CD4-positive, alpha-beta T cell (primary cell): ENCODE results near the gene RARA. TPM values are rescaled to one million over a fixed set of nuclear protein-coding genes. Genes with fewer than 3 reads are reported as not detected.

ENCODE experiments used
- ATAC-seq: fragments of 200-7000 bp; cut with Tn5 transposase; one replicate; pipeline ENCODE4 v1.10.0; 2022; ENCODE audit warnings: mild to moderate bottlenecking; ENCODE audit not compliant: poor library complexity
- CTCF ChIA-PET: fragments of 350-600 bp; sonication (Branson Sonifier 250); formaldehyde crosslinking; loops from one replicate; lab custom pipeline; 2021; ENCODE audit warnings: antibody characterized with exemption, inconsistent platforms; lab: Charles Lee
- POLR2A ChIA-PET: fragments of 350-600 bp; sonication (Branson Sonifier 250); formaldehyde crosslinking; loops from one replicate; lab custom pipeline; 2021; ENCODE audit warnings: antibody characterized with exemption, inconsistent platforms; lab: Charles Lee
- DNase-seq, 14 experiments: peaks; one replicate each; pipeline ENCODE4 v3.0.0-alpha.2; 2013 to 2020; ENCODE audit warnings: mixed read lengths in 2 of 14
- H3K27ac ChIP-seq, 2 donors: one replicate each; pipeline versions ENCODE4 v1.5.1 to v1.7.0; 2013; ENCODE audit warnings: low read length in 2 of 2, low read depth in 1 of 2, mild to moderate bottlenecking in 1 of 2
- H3K27me3 ChIP-seq, 2 experiments: 1 replicate in 1 of 2; 2 replicates in 1 of 2; pipeline versions ENCODE4 v1.6.1 to v1.7.0; 2013; ENCODE audit warnings: low read length in 2 of 2, control low read depth in 1 of 2, mild to moderate bottlenecking in 1 of 2, moderate library complexity in 1 of 2; ENCODE audit not compliant: insufficient read depth in 2 of 2, control insufficient read depth in 1 of 2
- H3K36me3 ChIP-seq: one replicate; pipeline ENCODE4 v1.6.1; 2013; ENCODE audit warnings: low read length, control low read depth; ENCODE audit not compliant: insufficient read depth
- H3K4me1 ChIP-seq: one replicate; pipeline ENCODE4 v1.6.1; 2013; ENCODE audit warnings: low read length, control low read depth; ENCODE audit not compliant: insufficient read depth
- H3K4me3 ChIP-seq: one replicate; pipeline ENCODE4 v1.5.1; 2013; ENCODE audit warnings: mild to moderate bottlenecking, low read length, moderate library complexity
- H3K9me3 ChIP-seq, 2 experiments: 1 replicate in 1 of 2; 2 replicates in 1 of 2; pipeline versions ENCODE4 v1.6.1 to v1.7.0; 2013; ENCODE audit warnings: low read length in 2 of 2, mild to moderate bottlenecking in 2 of 2, control low read depth in 1 of 2, moderate library complexity in 1 of 2; ENCODE audit not compliant: control insufficient read depth in 1 of 2, insufficient read depth in 1 of 2
- H3K27ac Mint-ChIP-seq: one replicate; pipeline ENCODE4 v1.8.0; 2020; ENCODE audit warnings: mixed read lengths
- H3K27me3 Mint-ChIP-seq: one replicate; pipeline ENCODE4 v1.8.0; 2021; ENCODE audit warnings: mixed read lengths
- H3K36me3 Mint-ChIP-seq: one replicate; pipeline ENCODE4 v1.8.0; 2021; ENCODE audit warnings: low read depth, mixed read lengths
- H3K4me1 Mint-ChIP-seq: one replicate; pipeline ENCODE4 v1.8.0; 2021; ENCODE audit warnings: low read depth, mixed read lengths
- H3K4me3 Mint-ChIP-seq: one replicate; pipeline ENCODE4 v1.8.0; 2020; ENCODE audit warnings: mild to moderate bottlenecking, mixed read lengths
- H3K9me3 Mint-ChIP-seq: one replicate; pipeline ENCODE4 v1.8.0; 2020; ENCODE audit warnings: mixed read lengths
- intact Hi-C, 2 experiments: fragments of 100-400 bp; cut with DNase I in 1 of 2; cut with micrococcal nuclease in 1 of 2; formaldehyde crosslinking; loops; one replicate each; pipeline versions ENCODE4 v1.15.1 to v1.9.0; 2023 to 2025; cut with DNase I, micrococcal nuclease
- total RNA-seq, 174 experiments: library from RNA in 2 of 174; stranded (reverse) in 2 of 174; gene quantifications; one replicate each; pipeline ENCODE4 v1.2.3 and lab custom pipeline; 2021 to 2026
- TF ChIP-seq, protein P1 (sequence below): fragments of 200-600 bp; IDR thresholded peaks from one replicate; pipeline ENCODE4 v1.8.0; 2022; ENCODE audit warnings: antibody characterized with exemption, mild to moderate bottlenecking

Gene RARA
- total RNA-seq, 2 experiments from 2014 or later = 114 to 115 TPM

GRCh38 chr17:40399185-40399584 lies 90.2 kb downstream of the RARA start:
- no peaks in the 10 kb centered on the region for H3K36me3 ChIP-seq
- no peaks in the 10 kb centered on the region for H3K27me3 ChIP-seq
- H3K9me3 ChIP-seq = no peaks in the 10 kb centered on the region
- intact Hi-C loops = loop anchor here (1.0 to 5.0 kb wide), 5 partner anchors 16 to 218 kb away; partner anchors contain the start of gene IGFBP4 (in 1 of the 2)
- DNase-seq (peak in 5 of 14 experiments; percentile 7 to 80 (median 52)), ATAC-seq (peak; percentile 71)
- no peak overlapping the region for H3K27ac ChIP-seq
- H3K4me3 Mint-ChIP-seq = no peak overlapping the region
- TF ChIP-seq, protein P1, sequence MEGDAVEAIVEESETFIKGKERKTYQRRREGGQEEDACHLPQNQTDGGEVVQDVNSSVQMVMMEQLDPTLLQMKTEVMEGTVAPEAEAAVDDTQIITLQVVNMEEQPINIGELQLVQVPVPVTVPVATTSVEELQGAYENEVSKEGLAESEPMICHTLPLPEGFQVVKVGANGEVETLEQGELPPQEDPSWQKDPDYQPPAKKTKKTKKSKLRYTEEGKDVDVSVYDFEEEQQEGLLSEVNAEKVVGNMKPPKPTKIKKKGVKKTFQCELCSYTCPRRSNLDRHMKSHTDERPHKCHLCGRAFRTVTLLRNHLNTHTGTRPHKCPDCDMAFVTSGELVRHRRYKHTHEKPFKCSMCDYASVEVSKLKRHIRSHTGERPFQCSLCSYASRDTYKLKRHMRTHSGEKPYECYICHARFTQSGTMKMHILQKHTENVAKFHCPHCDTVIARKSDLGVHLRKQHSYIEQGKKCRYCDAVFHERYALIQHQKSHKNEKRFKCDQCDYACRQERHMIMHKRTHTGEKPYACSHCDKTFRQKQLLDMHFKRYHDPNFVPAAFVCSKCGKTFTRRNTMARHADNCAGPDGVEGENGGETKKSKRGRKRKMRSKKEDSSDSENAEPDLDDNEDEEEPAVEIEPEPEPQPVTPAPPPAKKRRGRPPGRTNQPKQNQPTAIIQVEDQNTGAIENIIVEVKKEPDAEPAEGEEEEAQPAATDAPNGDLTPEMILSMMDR = peak; percentile 91
- H3K4me1 Mint-ChIP-seq = peaks cover 22% of the 10 kb centered on the region
- POLR2A ChIA-PET = interaction anchor here (0.9 to 1.2 kb wide), 4 partner anchors 133 to 153 kb away, joined by 3 to 5 read pairs (median 3); no protein-coding TSS in a partner anchor
- H3K9me3 Mint-ChIP-seq = no peaks in the 10 kb centered on the region
- CTCF ChIA-PET = interaction anchor here (0.8 to 2.4 kb wide), 9 partner anchors 11 to 161 kb away, joined by 3 to 7 read pairs (median 3); no protein-coding TSS in a partner anchor
- H3K27ac Mint-ChIP-seq = no peak overlapping the region
- no peaks in the 10 kb centered on the region for H3K27me3 Mint-ChIP-seq
- no peak overlapping the region for H3K4me3 ChIP-seq
- peaks cover 3% of the 10 kb centered on the region for H3K4me1 ChIP-seq
- H3K36me3 Mint-ChIP-seq = no peaks in the 10 kb centered on the region

- no peaks in the 10 kb centered on the region for H3K9me3 Mint-ChIP-seq
- intact Hi-C loops = loop anchor here (5.0 kb wide), 3 partner anchors 40 to 75 kb away; partner anchors contain the start of genes GJD3 (in 1 of the 2) and IGFBP4 (in 1 of the 2)
- Histone ChIP-seq H3K27me3 (no peaks in the 10 kb centered on the region), H3K9me3 (no peaks in the 10 kb centered on the region), H3K4me3 (peak overlapping the region; percentile 21), H3K4me1 (peaks cover 3% of the 10 kb centered on the region), H3K27ac (no peak overlapping the region), H3K36me3 (no peaks in the 10 kb centered on the region)
- DNase-seq (peak in 3 of 14 experiments; percentile 37 to 42 (median 42)), ATAC-seq (peak; percentile 66)
- ChIA-PET CTCF (interaction anchor here (1.0 to 2.1 kb wide), 3 partner anchors 95 to 157 kb away, joined by 3 to 8 read pairs (median 6); no protein-coding TSS in a partner anchor), POLR2A (interaction anchor here (0.9 to 1.8 kb wide), 5 partner anchors 130 to 153 kb away, joined by 3 to 15 read pairs (median 4); no protein-coding TSS in a partner anchor)
- no peaks in the 10 kb centered on the region for H3K27me3 Mint-ChIP-seq
- no peaks in the 10 kb centered on the region for H3K36me3 Mint-ChIP-seq
- TF ChIP-seq, protein P1 = no peak
- peak overlapping the region; percentile 6 for H3K27ac Mint-ChIP-seq
- H3K4me1 Mint-ChIP-seq = peaks cover 22% of the 10 kb centered on the region
- H3K4me3 Mint-ChIP-seq = peak overlapping the region; percentile 82
Measured at GRCh38 chr17:40402668-40403067, 93.7 kb downstream of the RARA start.

DNA sequence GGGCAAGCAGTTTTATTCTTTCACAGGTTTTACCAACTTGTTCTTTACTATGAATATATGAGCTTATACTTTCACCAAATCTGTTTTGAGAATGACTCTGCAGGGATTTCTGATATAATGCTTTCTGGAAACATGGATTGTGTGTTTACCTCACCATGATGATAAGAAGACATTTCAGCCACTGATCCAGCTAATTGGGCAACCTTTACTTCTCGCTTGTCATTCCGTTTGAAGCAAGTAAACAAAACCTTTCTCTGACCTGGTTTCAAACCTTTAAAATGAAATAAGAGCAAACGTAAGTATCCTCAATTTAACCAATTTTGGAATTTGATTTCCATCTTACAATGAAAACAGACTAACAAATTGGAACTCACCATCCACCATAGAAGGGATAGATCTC lies 95.0 kb downstream of the RARA start:
- Histone ChIP-seq H3K36me3 (no peaks in the 10 kb centered on the region), H3K4me1 (peaks cover 3% of the 10 kb centered on the region), H3K9me3 (no peaks in the 10 kb centered on the region), H3K4me3 (no peak overlapping the region), H3K27ac (no peak overlapping the region), H3K27me3 (no peaks in the 10 kb centered on the region)
- Mint-ChIP-seq H3K4me1 (peaks cover 22% of the 10 kb centered on the region), H3K4me3 (no peak overlapping the region), H3K36me3 (no peaks in the 10 kb centered on the region), H3K9me3 (no peaks in the 10 kb centered on the region), H3K27ac (peak overlapping the region; percentile 57), H3K27me3 (no peaks in the 10 kb centered on the region)
- intact Hi-C loops = loop anchor here (5.0 kb wide), 3 partner anchors 38 to 73 kb away; partner anchors contain the start of genes GJD3 (in 1 of the 2) and IGFBP4 (in 1 of the 2)
- TF ChIP-seq, protein P1 = no peak
- ChIA-PET CTCF (interaction anchor here (0.8 to 0.9 kb wide), 2 partner anchors 72 to 129 kb away, joined by 3 read pairs; no protein-coding TSS in a partner anchor), POLR2A (interaction anchor here (1.1 kb wide), 1 partner anchor 14 kb away, joined by 3 read pairs; the partner anchor contains the start of gene TOP2A)
- DNase-seq (no peak), ATAC-seq (no peak)

Other genes starting within 250 kb of the RARA start
- 10 to 100 TPM; 35.2 to 36.4 TPM for gene THRA, start 246.2 kb upstream of the RARA start, total RNA-seq
- gene NR1D1, start 208.6 kb upstream of the RARA start, total RNA-seq = 10 to 100 TPM; 29.6 to 34.1 TPM
- gene MSL1, start 187.2 kb upstream of the RARA start, total RNA-seq = 10 to 100 TPM; 77.0 to 79.2 TPM
- gene CASC3, start 168.6 kb upstream of the RARA start, total RNA-seq = 100 to 1,000 TPM; 195 to 207 TPM
- gene RAPGEFL1, start 131.7 kb upstream of the RARA start, total RNA-seq = 1 to 10 TPM; 7.7 to 9.4 TPM
- 10 to 100 TPM; 17.3 to 21.3 TPM for gene WIPF2, start 89.9 kb upstream of the RARA start, total RNA-seq
- 1 to 10 TPM; 1.0 to 1.8 TPM for gene CDC6, start 21.3 kb upstream of the RARA start, total RNA-seq
- not detected for gene GJD3, start 55.6 kb downstream of the RARA start, total RNA-seq
- gene TOP2A, start 108.7 kb downstream of the RARA start, total RNA-seq = 1 to 10 TPM; 3.6 to 3.8 TPM
- gene IGFBP4, start 134.3 kb downstream of the RARA start, total RNA-seq = 1 to 10 TPM; 2.5 to 2.6 TPM
- gene TNS4, start 192.4 kb downstream of the RARA start, total RNA-seq = 1 to 10 TPM; 3.0 to 4.2 TPM